GM19238 (cell line): ENCODE measurements around the gene GGPS1.
"Not testable (repeated sequence)": the region's sequence is repeated elsewhere in the genome, so short reads cannot be mapped to it uniquely, and the experiment has no call there.

Experiments used
- DNase-seq: peaks from one replicate; pipeline ENCODE4 v3.0.0; 2011; ENCODE audit warnings: low spot score; ENCODE audit not compliant: insufficient read length

GGPS1 gene

DNA sequence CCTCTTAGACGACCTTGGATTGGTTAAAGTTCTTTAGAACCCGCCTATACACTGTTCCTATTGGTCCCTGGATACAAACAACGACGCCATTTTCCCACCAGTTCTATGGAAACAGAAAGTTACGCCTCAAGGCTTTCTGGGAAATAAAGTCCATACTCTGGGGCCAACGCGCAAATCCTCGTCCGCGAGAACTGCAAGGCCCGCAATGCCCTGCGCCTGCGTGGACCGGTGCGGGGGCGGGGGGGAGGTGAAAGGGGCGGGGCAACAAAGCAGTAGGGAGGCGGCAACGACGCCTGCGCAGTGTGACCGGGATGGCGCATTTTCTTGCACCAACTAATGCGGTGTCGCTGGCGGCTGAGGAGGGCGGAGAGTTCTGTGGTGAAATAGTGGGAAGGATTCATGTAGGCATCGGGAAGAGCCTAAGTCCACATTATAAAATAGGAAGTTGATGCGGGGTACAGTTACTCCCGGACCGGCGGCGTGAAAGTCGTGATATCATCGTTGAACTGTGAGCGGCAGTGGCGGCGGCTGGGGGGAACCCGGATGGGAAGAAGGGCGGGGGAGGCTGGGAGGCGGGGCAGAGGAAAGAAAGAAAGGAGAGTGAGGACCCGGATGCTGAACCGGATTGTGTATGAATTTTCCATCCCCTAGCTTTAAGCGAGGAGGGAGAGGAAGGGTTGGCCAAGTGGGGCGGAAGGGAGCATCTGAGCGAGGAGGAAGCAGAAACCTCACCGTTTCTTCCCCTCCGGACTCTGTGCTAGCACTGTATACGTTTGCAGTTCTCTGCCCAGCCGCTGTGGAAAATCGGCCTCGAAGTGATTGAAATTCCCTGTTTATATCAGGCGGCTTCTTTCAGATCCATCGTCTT, at the start of gene GGPS1:
TSS of gene GGPS1 (plus strand) at position 300 of the 868 bp plus-strand sequence. CDS start 6,695 bp downstream, outside the sequence.
- peak; percentile 69 for DNase-seq

- DNase-seq: no peak
Measured at GRCh38 chr1:235278915-235279292, 49.5 kb upstream of the GGPS1 start.

DNA sequence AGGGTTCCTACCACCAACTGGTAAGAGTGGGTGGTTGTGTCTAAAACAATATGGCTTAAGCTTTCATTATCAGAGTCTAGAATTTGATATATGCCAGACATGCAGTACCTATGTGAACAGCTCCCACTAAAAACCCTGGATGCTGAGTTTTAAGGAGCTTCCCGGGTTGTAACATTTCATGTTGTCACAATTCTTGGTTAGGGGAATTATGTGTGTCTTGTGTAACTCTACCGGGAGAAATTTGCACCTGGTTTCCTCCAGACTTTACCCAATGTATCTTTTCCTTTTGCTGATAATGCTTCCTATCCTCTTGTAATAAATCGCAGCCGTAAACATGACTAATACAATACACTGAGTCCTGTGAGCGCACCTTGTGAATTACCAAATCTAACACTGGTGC, 48.7 kb upstream of the GGPS1 start:
- DNase-seq: no peak

DNA sequence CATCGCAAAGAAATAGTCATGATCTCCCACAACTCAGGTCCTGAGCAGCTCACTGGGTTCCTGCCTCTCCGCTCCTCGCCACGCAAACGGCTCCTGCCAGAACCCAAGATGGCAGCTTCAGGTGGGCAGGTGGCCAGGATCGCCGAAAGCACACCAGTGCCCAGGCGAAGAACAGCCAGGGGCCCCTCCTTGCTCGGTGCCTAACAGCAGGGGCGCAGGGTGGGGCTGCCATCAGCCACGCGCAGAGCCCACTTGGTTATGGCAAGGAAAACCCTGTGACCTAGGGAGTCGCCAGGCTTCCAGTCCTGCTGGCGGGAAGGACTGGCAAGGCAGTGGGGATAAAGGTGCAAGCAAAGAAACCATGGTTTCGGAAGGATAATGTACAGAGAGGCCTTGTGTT, 47.9 kb upstream of the GGPS1 start:
- DNase-seq: no peak

- DNase-seq: not testable (repeated sequence)
Measured at GRCh38 chr1:235283636-235284035, 44.7 kb upstream of the GGPS1 start.

DNA sequence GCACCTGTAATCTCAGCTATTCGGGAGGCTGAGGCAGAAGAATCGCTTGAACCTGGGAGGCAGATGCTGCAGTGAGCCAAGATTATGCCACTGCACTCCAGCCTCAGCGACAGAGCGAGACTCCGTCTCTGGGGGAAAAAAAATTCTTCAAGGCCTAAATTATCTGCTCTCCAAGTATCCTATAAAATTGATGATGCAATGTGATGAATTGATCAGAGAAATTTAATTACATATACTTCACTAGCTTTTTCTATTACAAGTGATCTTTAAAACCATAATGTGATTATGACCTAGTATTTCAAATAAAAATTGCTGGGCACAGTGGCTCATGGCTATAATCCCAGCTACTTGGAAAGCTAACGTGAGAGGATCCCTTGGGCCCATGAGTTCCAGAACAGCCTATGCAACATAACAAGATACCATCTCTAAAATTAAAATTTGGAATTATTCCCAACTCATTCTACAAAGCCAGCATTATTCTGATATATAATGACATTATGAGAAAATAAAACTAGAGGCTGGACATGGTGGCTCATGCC, 44.1 kb upstream of the GGPS1 start:
- no peak for DNase-seq

DNA sequence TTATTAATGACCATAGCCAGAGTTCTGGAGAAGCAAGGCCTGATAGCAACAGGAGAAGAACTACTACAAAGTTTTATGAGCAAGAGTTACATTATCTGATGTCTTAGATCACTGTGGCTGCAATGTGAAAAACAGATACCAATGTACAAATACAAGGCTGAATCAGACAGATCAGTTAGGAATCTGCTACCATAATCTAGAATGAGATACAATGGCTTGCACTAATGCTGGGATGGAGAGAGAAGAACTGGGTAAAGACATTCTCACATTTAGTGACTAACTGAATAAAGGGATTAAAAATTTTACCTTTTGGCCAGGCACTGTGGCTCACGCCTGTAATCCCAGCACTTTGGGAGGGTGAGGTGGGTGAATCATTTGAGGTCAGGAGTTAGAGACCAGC, 41.7 kb upstream of the GGPS1 start:
- DNase-seq: no peak

DNA sequence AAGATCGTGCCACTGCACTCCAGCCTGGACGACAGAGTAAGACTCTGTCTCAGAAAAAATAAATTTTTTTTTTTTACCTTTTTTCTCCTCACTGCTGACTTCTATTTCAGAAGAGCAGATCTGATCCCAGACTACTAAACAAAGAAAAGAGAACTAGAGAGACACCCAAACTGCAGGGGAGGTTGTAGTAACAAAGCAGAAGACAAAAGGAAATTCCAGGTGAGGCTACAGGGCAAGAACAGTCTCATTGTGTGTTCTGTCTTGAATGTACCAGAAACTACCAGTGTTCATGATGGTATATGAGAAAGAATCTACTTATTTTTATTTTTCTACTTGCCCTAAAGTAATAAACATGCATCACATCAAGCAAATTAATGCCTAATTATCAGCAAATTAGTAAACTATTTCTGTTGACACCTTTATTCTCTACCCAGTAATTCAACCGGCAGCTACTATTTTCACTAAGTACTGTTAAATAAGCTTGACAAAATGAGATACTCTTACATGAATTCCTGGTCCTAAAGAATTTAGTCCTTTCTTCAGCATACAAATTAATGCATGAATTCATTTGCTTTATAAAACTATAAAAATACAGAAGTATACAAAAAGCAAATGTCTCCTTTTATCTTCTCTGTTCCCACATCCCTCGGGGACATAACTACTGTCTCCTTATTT, 41.0 kb upstream of the GGPS1 start:
- DNase-seq: no peak

DNA sequence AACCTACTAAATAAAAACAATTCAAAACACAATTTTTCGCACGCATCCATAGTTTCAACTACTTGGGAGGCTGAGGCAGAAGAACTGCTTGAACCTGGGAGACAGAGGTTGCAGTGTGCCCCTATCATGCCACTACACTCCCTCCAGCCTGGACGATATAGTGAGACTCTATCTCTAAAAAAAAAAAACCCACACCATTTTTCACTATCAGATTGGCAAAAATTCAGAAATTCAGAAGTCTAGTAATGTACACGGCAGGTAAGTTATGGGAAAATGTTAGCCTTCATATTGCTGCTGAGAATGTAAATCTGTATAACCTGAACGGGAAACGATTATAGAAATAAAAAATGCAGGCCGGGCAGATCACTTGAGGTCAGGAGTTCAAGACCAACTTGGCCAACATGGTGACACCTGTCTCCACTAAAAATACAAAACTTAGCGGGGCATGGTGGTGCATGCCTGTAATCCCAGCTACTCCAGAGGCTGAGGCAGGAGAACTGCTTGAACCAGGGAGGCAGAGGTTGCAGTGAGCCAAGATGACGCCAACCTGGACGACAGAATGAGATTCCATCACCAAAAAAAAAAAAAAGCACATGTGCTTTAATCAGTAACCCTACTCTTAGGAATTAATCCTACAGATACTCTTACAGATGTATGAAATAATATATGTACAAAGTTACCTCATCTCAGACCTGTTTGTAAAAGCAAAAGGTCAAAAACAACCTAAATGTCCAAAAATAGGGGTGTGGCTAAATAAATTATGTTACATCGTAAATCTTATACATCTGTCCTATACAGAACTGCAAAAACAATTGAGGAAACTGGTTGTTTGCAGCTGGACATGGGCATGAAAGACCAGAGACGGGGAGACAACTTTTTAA, 38.3 kb upstream of the GGPS1 start:
- no peak for DNase-seq

DNA sequence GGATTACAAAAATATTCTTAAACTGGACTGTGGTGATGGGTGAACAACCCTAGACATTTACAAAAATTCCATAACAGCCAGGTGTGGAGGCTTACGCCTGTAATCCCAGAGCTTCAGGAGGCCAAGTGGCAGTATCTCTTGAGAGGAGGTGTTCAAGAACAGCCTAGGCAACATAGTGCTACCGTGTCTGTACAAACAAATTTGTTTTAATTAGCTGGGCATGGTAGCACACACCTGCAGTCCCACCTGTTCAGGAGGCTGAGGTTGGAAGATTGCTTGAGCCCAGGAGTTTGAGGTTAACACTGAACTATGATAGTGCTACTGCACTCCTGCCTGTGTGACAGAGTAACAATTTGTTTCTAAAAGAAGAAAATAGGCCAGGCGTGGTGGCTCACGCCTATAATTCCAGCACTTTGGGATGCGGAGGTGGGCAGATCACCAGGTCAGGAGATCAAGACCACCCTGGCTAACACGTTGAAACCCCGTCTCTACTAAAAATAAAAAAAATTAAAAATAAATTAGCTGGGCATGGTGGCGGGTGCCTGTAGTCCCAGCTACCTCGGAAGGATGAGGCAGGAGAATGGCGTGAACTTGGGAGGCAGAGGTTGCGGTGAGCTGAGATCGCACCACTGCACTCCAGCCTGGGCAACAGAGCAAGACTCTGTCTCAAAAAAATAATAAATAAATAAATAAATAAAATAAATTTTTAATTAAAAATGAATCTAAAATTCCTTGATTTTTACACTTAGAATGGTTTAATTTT, 37.4 kb upstream of the GGPS1 start:
- no peak for DNase-seq

GRCh38 chr1:235291599-235292091, 36.7 kb upstream of the GGPS1 start:
- DNase-seq: no peak

- DNase-seq: no peak
Measured at GRCh38 chr1:235292790-235293189, 35.6 kb upstream of the GGPS1 start.

DNA sequence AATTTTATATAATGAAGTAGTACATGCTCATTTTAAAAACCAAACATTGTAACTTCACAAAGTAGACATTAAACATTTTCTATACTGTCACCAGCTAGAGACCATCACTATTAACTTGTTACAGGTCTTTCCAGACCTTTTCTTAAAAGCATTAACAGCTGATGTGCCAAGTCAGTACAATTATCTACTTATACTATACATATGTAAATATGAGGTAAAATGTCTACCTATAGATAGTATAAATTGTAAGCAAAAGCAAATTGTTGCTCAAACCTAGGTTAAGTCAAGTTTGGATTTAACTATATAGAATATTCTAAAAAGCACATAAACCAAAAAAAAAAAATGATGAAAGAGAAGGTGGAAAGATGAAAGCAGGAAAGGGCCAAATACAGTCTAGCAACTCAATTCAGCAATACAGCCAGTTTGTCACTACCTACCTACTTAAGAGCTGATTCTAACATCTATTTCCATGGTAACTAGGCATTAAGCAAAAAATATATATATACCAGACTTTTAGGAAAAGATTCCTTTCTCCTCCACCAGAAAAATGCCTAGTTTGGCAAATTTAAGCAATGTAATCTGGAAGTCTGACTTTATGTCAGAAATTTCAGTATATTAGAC, 34.9 kb upstream of the GGPS1 start:
- no peak for DNase-seq

DNA sequence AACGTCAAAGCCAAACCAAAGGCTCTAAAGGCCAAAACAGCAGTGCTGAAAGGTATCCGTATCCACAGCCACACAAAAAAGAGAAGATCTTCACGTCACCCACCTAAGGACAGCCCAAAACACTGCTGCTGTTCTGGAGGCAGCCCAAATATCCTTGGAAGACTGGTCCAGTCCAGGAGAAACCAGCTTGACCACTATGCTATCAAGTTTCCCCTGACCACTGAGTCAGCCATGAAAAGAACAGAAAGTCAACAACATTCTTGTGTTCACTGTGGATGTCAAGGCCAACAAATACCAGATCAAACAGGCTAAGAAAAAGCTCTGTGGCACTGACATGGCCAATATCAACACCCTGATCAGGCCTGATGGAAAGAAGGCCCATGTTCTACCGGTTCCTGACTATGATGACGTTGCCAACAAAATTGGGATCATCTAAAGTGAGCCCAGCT, 32.4 kb upstream of the GGPS1 start:
- DNase-seq: no peak

DNA sequence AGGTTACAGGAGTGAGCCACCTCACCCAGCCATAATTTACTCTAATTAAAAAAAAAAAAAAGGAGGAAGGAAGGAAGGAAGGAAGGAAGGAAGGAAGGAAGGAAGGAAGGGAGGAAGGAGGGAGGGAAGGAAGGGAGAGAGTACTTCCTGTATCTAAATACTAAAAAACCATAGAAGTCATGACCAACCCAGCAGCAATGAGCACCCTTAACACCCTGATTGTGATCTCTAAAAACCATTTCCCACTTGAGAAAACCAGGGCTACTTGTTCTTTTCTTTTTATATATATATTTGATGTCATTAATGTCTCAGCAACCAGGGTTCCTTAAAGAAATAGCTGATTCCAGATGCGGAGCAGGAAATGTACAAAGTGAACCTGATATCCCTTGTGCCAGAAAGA, 31.6 kb upstream of the GGPS1 start:
- DNase-seq: no peak

GRCh38 chr1:235297579-235297978, 30.8 kb upstream of the GGPS1 start:
- no peak for DNase-seq

DNA sequence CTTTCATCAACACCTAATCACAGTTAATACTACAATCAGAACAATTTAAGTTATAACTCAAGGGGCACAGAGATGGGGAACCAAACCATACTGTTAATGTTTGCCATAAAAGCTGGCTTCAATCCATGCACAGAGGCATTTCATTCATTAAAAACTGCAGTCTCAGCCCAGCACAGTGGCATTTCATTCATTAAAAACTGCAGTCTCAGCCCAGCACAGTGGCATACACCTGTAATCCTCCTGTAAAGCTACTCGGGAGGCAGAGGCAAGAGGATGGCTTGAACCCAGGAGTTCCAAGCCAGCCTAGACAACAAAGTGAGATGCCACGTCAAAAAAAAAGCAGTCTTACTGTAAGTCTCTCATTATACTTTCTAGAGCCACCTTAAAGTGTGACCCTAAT, 29.6 kb upstream of the GGPS1 start:
- DNase-seq: no peak

GRCh38 chr1:235299169-235299858, 29.1 kb upstream of the GGPS1 start:
- no peak for DNase-seq

- DNase-seq: no peak
Measured at GRCh38 chr1:235302143-235302542, 26.2 kb upstream of the GGPS1 start.
